NB4 (cell line): ENCODE measurements around the gene TTLL1.
"Not testable (repeated sequence)": the region's sequence is repeated elsewhere in the genome, so short reads cannot be mapped to it uniquely, and the experiment has no call there.

Experiments
- DNase-seq: peaks from one replicate; pipeline ENCODE4 v3.0.0; 2010; ENCODE audit warnings: low read depth
- H3K4me3 ChIP-seq: one replicate; pipeline ENCODE4 v1.5.1; 2011; ENCODE audit warnings: mild to moderate bottlenecking, low read depth, low read length, moderate library complexity
- CTCF ChIP-seq: IDR thresholded peaks from one replicate; pipeline ENCODE4 v1.5.1; 2012; ENCODE audit warnings: low read depth, low read length
- MAX ChIP-seq: IDR thresholded peaks from 2 replicates; pipeline ENCODE4 v1.6.1; 2011; ENCODE audit warnings: low read depth, low read length
- MYC ChIP-seq: IDR thresholded peaks from 2 replicates; pipeline ENCODE4 v1.6.1; 2011; ENCODE audit warnings: low read depth, low read length
- POLR2A ChIP-seq: IDR thresholded peaks from 2 replicates; pipeline ENCODE4 v1.6.1; 2011; ENCODE audit warnings: mild to moderate bottlenecking; ENCODE audit not compliant: insufficient read length; ENCODE audit errors: extremely low read depth

TTLL1 gene

GRCh38 chr22:43036282-43036829 lies 52.8 kb downstream of the TTLL1 start:
- no peak overlapping the region for H3K4me3 ChIP-seq
- TF ChIP-seq MYC (no peak), CTCF (no peak), POLR2A (no peak), MAX (no peak)
- DNase-seq: no peak

GRCh38 chr22:43035250-43035649 lies 53.9 kb downstream of the TTLL1 start:
- DNase-seq: no peak
- H3K4me3 ChIP-seq: no peak overlapping the region
- no peak for TF ChIP-seq MYC
- no peak for TF ChIP-seq MAX
- TF ChIP-seq CTCF: no peak
- TF ChIP-seq POLR2A: no peak

- no peak for TF ChIP-seq POLR2A
- no peak for TF ChIP-seq MAX
- TF ChIP-seq MYC: no peak
- TF ChIP-seq CTCF: no peak
- no peak for DNase-seq
- no peak overlapping the region for H3K4me3 ChIP-seq
Observed at GRCh38 chr22:43031617-43032016, 57.6 kb downstream of the TTLL1 start.

- TF ChIP-seq CTCF (no peak), POLR2A (no peak), MAX (no peak), MYC (no peak)
- no peak for DNase-seq
- H3K4me3 ChIP-seq: no peak overlapping the region
Observed at GRCh38 chr22:43018615-43019014, 70.6 kb downstream of the TTLL1 start.

GRCh38 chr22:43017525-43018460 lies 71.4 kb downstream of the TTLL1 start:
- no peak for DNase-seq
- no peak for TF ChIP-seq MYC
- no peak for TF ChIP-seq MAX
- no peak for TF ChIP-seq POLR2A
- TF ChIP-seq CTCF: no peak

GRCh38 chr22:43016150-43016549 lies 73.0 kb downstream of the TTLL1 start:
- peak overlapping the region; percentile 75 for H3K4me3 ChIP-seq
- not testable (repeated sequence) for DNase-seq

More at GRCh38 chr22:43017525-43018460, 71.4 kb downstream of the TTLL1 start:
- no peak overlapping the region for H3K4me3 ChIP-seq
